Naive thymus-derived CD4-positive, alpha-beta T cell (primary cell): Measurements from ENCODE around the gene GPX1. TPM values are rescaled to one million over a fixed set of nuclear protein-coding genes. Genes with fewer than 3 reads are reported as not detected.
"Not testable (repeated sequence)": the region's sequence is repeated elsewhere in the genome, so short reads cannot be mapped to it uniquely, and the experiment has no call there.

Experiments
- ATAC-seq: fragments of 150-1000 bp; cut with Tn5 transposase; 2 replicates; pipeline ENCODE4 v1.10.0; 2021; ENCODE audit warnings: mild to moderate bottlenecking, moderate library complexity
- CTCF ChIA-PET: fragments of 350-600 bp; sonication (Branson Sonifier 250); formaldehyde crosslinking; loops from one replicate; lab custom pipeline; 2021; ENCODE audit warnings: antibody characterized with exemption; lab: Charles Lee
- POLR2A ChIA-PET: fragments of 350-600 bp; sonication (Branson Sonifier 250); formaldehyde crosslinking; loops from one replicate; lab custom pipeline; 2021; ENCODE audit warnings: antibody characterized with exemption, inconsistent platforms; lab: Charles Lee
- DNase-seq, 9 donors: peaks; one replicate each; pipeline versions ENCODE4 v3.0.0 to v3.0.0-alpha.2; 2020 to 2022; ENCODE audit warnings: mixed read lengths in 1 of 9
- H3K27ac ChIP-seq: one replicate; pipeline ENCODE4 v1.7.0; 2013; ENCODE audit warnings: mild to moderate bottlenecking, low read depth, low read length, moderate library complexity
- H3K27me3 ChIP-seq, 2 donors: one replicate each; pipeline ENCODE4 v1.7.0; 2013; ENCODE audit warnings: low read length in 2 of 2, mild to moderate bottlenecking in 2 of 2, moderate library complexity in 2 of 2; ENCODE audit not compliant: control insufficient read depth in 2 of 2, insufficient read depth in 2 of 2
- H3K36me3 ChIP-seq, 3 experiments: 1 replicate in 2 of 3; 2 replicates in 1 of 3; pipeline ENCODE4 v1.7.0; 2013; ENCODE audit warnings: low read length in 3 of 3, mild to moderate bottlenecking in 3 of 3, moderate library complexity in 1 of 3; ENCODE audit not compliant: insufficient read depth in 3 of 3, control insufficient read depth in 2 of 3
- H3K4me1 ChIP-seq, 2 donors: one replicate each; pipeline ENCODE4 v1.7.0; 2013; ENCODE audit warnings: low read length in 2 of 2, mild to moderate bottlenecking in 2 of 2, moderate library complexity in 1 of 2; ENCODE audit not compliant: control insufficient read depth in 2 of 2, insufficient read depth in 2 of 2
- H3K4me3 ChIP-seq: 2 replicates; pipeline ENCODE4 v1.7.0; 2013; ENCODE audit warnings: mild to moderate bottlenecking, low read length
- H3K9me3 ChIP-seq, 3 experiments: 1 replicate in 2 of 3; 2 replicates in 1 of 3; pipeline ENCODE4 v1.7.0; 2013; ENCODE audit warnings: low read length in 3 of 3; ENCODE audit not compliant: control insufficient read depth in 2 of 3
- H3K27ac Mint-ChIP-seq, 9 donors: one replicate each; pipeline ENCODE4 v1.8.0; 2020 to 2022; ENCODE audit warnings: mixed read lengths in 9 of 9, mild to moderate bottlenecking in 8 of 9, moderate library complexity in 5 of 9, inconsistent platforms in 2 of 9
- H3K27me3 Mint-ChIP-seq, 5 donors: one replicate each; pipeline ENCODE4 v1.8.0; 2021 to 2022; ENCODE audit warnings: mixed read lengths in 5 of 5, mild to moderate bottlenecking in 1 of 5
- H3K36me3 Mint-ChIP-seq, 5 donors: one replicate each; pipeline ENCODE4 v1.8.0; 2020 to 2022; ENCODE audit warnings: mixed read lengths in 5 of 5, mild to moderate bottlenecking in 3 of 5, inconsistent platforms in 1 of 5
- H3K4me1 Mint-ChIP-seq, 7 donors: one replicate each; pipeline ENCODE4 v1.8.0; 2020 to 2022; ENCODE audit warnings: mixed read lengths in 7 of 7, mild to moderate bottlenecking in 3 of 7, inconsistent platforms in 1 of 7
- H3K4me3 Mint-ChIP-seq, 10 donors: one replicate each; pipeline ENCODE4 v1.8.0; 2020 to 2022; ENCODE audit warnings: mild to moderate bottlenecking in 10 of 10, mixed read lengths in 10 of 10, moderate library complexity in 6 of 10, inconsistent platforms in 2 of 10
- H3K9me3 Mint-ChIP-seq, 11 donors: one replicate each; pipeline ENCODE4 v1.8.0; 2020 to 2022; ENCODE audit warnings: mixed read lengths in 11 of 11, mild to moderate bottlenecking in 4 of 11, inconsistent platforms in 1 of 11, moderate library complexity in 1 of 11
- intact Hi-C, 2 donors: fragments of 100-400 bp; cut with micrococcal nuclease; formaldehyde crosslinking; loops; one replicate each; pipeline ENCODE4 v1.15.1; 2023
- polyA plus RNA-seq, 2 donors: library from polyadenylated mRNA; unstranded; fragments of 300-500 nt; fragmentation: Illumina TruSeq; gene quantifications; one replicate each; pipeline ENCODE4 v1.2.3, GENCODE V29; 2021
- total RNA-seq, 6 experiments: library from RNA in 5 of 6; stranded (reverse) in 5 of 6; gene quantifications; 1 replicate in 5 of 6; 2 replicates in 1 of 6; pipeline ENCODE4 v1.2.3 and lab custom pipeline; 2021 to 2026

The GPX1 gene
- total and polyA plus RNA-seq, 7 experiments from 2014 or later = 56.9 to 201 (median 116) TPM

GRCh38 chr3:49333916-49334633, 24.1 kb downstream of the GPX1 start:
- Histone ChIP-seq H3K4me3 (no peak overlapping the region), H3K36me3 (peaks cover 10 to 62% (median 15%) of the 10 kb centered on the region in 3 experiments), H3K4me1 (peaks cover 4 to 14% of the 10 kb centered on the region in 2 donors), H3K9me3 (no peaks in the 10 kb centered on the region), H3K27ac (peak overlapping the region; percentile 69), H3K27me3 (no peaks in the 10 kb centered on the region)
- ChIA-PET CTCF (interaction anchor here (0.6 to 1.9 kb wide), 3 partner anchors 19 to 115 kb away, joined by 3 to 9 read pairs (median 4); no protein-coding TSS in a partner anchor), POLR2A (interaction anchor here (1.2 to 1.3 kb wide), 2 partner anchors 10 to 12 kb away, joined by 4 to 5 read pairs; no protein-coding TSS in a partner anchor)
- peaks cover 23 to 60% (median 44%) of the 10 kb centered on the region in 7 donors for H3K4me1 Mint-ChIP-seq
- peaks cover 0 to 1% (median 0%) of the 10 kb centered on the region in 11 donors for H3K9me3 Mint-ChIP-seq
- peak overlapping the region in 2 of 10 donors; percentile 27 to 47 for H3K4me3 Mint-ChIP-seq
- intact Hi-C loops = no loop called here
- DNase-seq (no peak), ATAC-seq (no peak)
- H3K36me3 Mint-ChIP-seq = peaks cover 5 to 27% (median 24%) of the 10 kb centered on the region in 5 donors
- H3K27ac Mint-ChIP-seq = peak overlapping the region; percentile 18 to 97 (median 94)
- H3K27me3 Mint-ChIP-seq = no peaks in the 10 kb centered on the region

- Histone ChIP-seq H3K27ac (peak overlapping the region; percentile 69), H3K9me3 (no peaks in the 10 kb centered on the region), H3K27me3 (no peaks in the 10 kb centered on the region), H3K4me3 (no peak overlapping the region), H3K36me3 (peaks cover 11 to 62% (median 15%) of the 10 kb centered on the region in 3 experiments), H3K4me1 (peaks cover 3 to 12% of the 10 kb centered on the region in 2 donors)
- peak overlapping the region; percentile 81 to 97 (median 94) for H3K27ac Mint-ChIP-seq
- H3K4me1 Mint-ChIP-seq = peaks cover 15 to 56% (median 36%) of the 10 kb centered on the region in 7 donors
- ChIA-PET POLR2A (interaction anchor here (0.6 to 1.2 kb wide), 4 partner anchors 9 to 1415 kb away, joined by 3 to 4 read pairs (median 4); partner anchors contain the start of gene RHOA), CTCF (interaction anchor here (0.6 to 0.9 kb wide), 4 partner anchors 111 to 905 kb away, joined by 3 to 6 read pairs (median 4); no protein-coding TSS in a partner anchor)
- peak overlapping the region in 8 of 10 donors; percentile 47 to 73 (median 57) for H3K4me3 Mint-ChIP-seq
- no peaks in the 10 kb centered on the region for H3K27me3 Mint-ChIP-seq
- H3K36me3 Mint-ChIP-seq = peaks cover 5 to 30% (median 24%) of the 10 kb centered on the region in 5 donors
- intact Hi-C loops = no loop called here
- peak in 7 of 9 donors; percentile 25 to 58 (median 38) for DNase-seq
- peak; percentile 84 for ATAC-seq
- no peaks in the 10 kb centered on the region for H3K9me3 Mint-ChIP-seq
Measured at GRCh38 chr3:49333091-49333490, 25.1 kb downstream of the GPX1 start.

GRCh38 chr3:49329186-49329585, 29.0 kb downstream of the GPX1 start:
- Mint-ChIP-seq H3K9me3 (no peaks in the 10 kb centered on the region), H3K27me3 (no peaks in the 10 kb centered on the region), H3K27ac (peak overlapping the region in 3 of 9 donors; percentile 25 to 80 (median 55)), H3K4me3 (no peak overlapping the region), H3K4me1 (peaks cover 8 to 34% (median 21%) of the 10 kb centered on the region in 7 donors), H3K36me3 (peaks cover 4 to 35% (median 32%) of the 10 kb centered on the region in 5 donors)
- Histone ChIP-seq H3K27me3 (no peaks in the 10 kb centered on the region), H3K9me3 (no peaks in the 10 kb centered on the region), H3K27ac (no peak overlapping the region), H3K36me3 (peaks cover 21 to 74% (median 34%) of the 10 kb centered on the region in 3 experiments), H3K4me1 (peaks cover 0 to 10% of the 10 kb centered on the region in 2 donors), H3K4me3 (no peak overlapping the region)
- DNase-seq (no peak), ATAC-seq (no peak)
- intact Hi-C loops = no loop called here
- ChIA-PET POLR2A (interaction anchor here (0.6 to 1.2 kb wide), 2 partner anchors 60 to 1373 kb away, joined by 3 to 4 read pairs; no protein-coding TSS in a partner anchor), CTCF (interaction anchor here (0.8 kb wide), 1 partner anchor 1483 kb away, joined by 5 read pairs; no protein-coding TSS in a partner anchor)

GRCh38 chr3:49328350-49328749, 29.8 kb downstream of the GPX1 start:
- POLR2A ChIA-PET, H3K4me1 ChIP-seq, H3K4me3 Mint-ChIP-seq, H3K27ac ChIP-seq, H3K9me3 Mint-ChIP-seq, H3K4me3 ChIP-seq, DNase-seq, H3K9me3 ChIP-seq, H3K27me3 Mint-ChIP-seq, intact Hi-C loops, H3K27me3 ChIP-seq, ATAC-seq: not testable (repeated sequence)
- peaks cover 29 to 76% (median 36%) of the 10 kb centered on the region in 3 experiments for H3K36me3 ChIP-seq
- Mint-ChIP-seq H3K27ac (peak overlapping the region in 2 of 9 donors; percentile 29 to 59), H3K4me1 (peaks cover 5 to 28% (median 14%) of the 10 kb centered on the region in 7 donors), H3K36me3 (peaks cover 9 to 38% (median 32%) of the 10 kb centered on the region in 5 donors)
- CTCF ChIA-PET = interaction anchor here (0.8 kb wide), 1 partner anchor 1483 kb away, joined by 5 read pairs; no protein-coding TSS in a partner anchor

GRCh38 chr3:49327485-49327884, 30.7 kb downstream of the GPX1 start:
- H3K9me3 ChIP-seq = no peaks in the 10 kb centered on the region
- Mint-ChIP-seq H3K4me1 (peaks cover 0 to 21% (median 6%) of the 10 kb centered on the region in 7 donors), H3K36me3 (peaks cover 9 to 39% (median 27%) of the 10 kb centered on the region in 5 donors), H3K27ac (no peak overlapping the region), H3K9me3 (no peaks in the 10 kb centered on the region), H3K4me3 (no peak overlapping the region), H3K27me3 (no peaks in the 10 kb centered on the region)
- no peak overlapping the region for H3K4me3 ChIP-seq
- CTCF ChIA-PET = no interaction called here
- DNase-seq = no peak
- peaks cover 30 to 82% (median 39%) of the 10 kb centered on the region in 3 experiments for H3K36me3 ChIP-seq
- no peaks in the 10 kb centered on the region for H3K4me1 ChIP-seq
- intact Hi-C loops = no loop called here
- H3K27me3 ChIP-seq = no peaks in the 10 kb centered on the region
- no peak for ATAC-seq
- POLR2A ChIA-PET = no interaction called here
- H3K27ac ChIP-seq = no peak overlapping the region

- no peak for DNase-seq
- Mint-ChIP-seq H3K27me3 (no peaks in the 10 kb centered on the region), H3K27ac (peak overlapping the region in 1 of 9 donors; percentile 46), H3K4me3 (no peak overlapping the region), H3K4me1 (peaks cover 2 to 17% (median 12%) of the 10 kb centered on the region in 7 donors), H3K36me3 (peaks cover 9 to 56% (median 35%) of the 10 kb centered on the region in 5 donors), H3K9me3 (no peaks in the 10 kb centered on the region)
- ChIA-PET CTCF (interaction anchor here (0.5 to 1.2 kb wide), 2 partner anchors 19 to 248 kb away, joined by 3 read pairs; no protein-coding TSS in a partner anchor), POLR2A (interaction anchor here (0.8 kb wide), 1 partner anchor 9 kb away, joined by 4 read pairs; no protein-coding TSS in a partner anchor)
- intact Hi-C loops = no loop called here
- no peaks in the 10 kb centered on the region for H3K9me3 ChIP-seq
- H3K27ac ChIP-seq = no peak overlapping the region
- no peaks in the 10 kb centered on the region for H3K27me3 ChIP-seq
- no peak for ATAC-seq
- H3K4me3 ChIP-seq = no peak overlapping the region
- H3K4me1 ChIP-seq = no peaks in the 10 kb centered on the region
- H3K36me3 ChIP-seq = peaks cover 30 to 86% (median 39%) of the 10 kb centered on the region in 3 experiments
Measured at GRCh38 chr3:49324768-49325167, 33.4 kb downstream of the GPX1 start.
